ENCODE results near the gene GALNTL6.

DNA sequence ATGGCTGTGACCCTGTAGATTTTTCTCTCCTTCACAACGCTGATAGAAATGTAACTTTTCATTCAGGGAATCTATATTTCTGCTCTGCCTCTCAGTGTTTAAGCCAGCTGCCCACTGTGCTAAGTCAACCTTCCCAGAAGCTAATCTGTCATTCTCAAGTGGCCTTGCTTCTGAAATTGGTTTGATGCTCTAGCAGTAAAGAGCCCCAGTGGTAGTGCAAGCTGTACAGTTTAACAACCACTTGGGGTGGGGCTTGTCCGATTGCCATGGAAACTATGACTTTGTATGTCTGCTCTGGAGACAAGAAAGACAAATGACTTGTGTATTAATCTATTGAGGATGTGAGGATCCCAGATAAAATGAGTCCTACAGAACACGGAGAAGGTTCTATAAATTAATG lies 734.5 kb downstream of the GALNTL6 start:
- no peak for TF ChIP-seq CTCF (conservative IDR thresholded peaks at IDR 0.05; ENCODE audit: low read depth in 2 of 2)
- TF ChIP-seq CREB1 (CRISPR knock-in tag; IDR thresholded peaks at IDR 0.05; ENCODE audit: low read depth) = no peak
- TF ChIP-seq EZH2 (IDR thresholded peaks at IDR 0.05; ENCODE audit: low read depth, unreplicated experiment) = no peak
- no peak for TF ChIP-seq POLR2AphosphoS5 (IDR thresholded peaks at IDR 0.05; ENCODE audit: low read depth)
- TF ChIP-seq EZH2phosphoT487 (IDR thresholded peaks at IDR 0.05; ENCODE audit: unreplicated experiment) = no peak
- no peak for TF ChIP-seq JUNB (IDR thresholded peaks at IDR 0.05; ENCODE audit: unreplicated experiment)
- TF ChIP-seq ZNF331 (CRISPR knock-in tag; IDR thresholded peaks at IDR 0.05; ENCODE audit: low read depth) = no peak
- no peak for TF ChIP-seq REST (IDR thresholded peaks at IDR 0.05; ENCODE audit: unreplicated experiment)
- TF ChIP-seq ZNF462 (CRISPR knock-in tag; IDR thresholded peaks at IDR 0.05) = no peak
- TF ChIP-seq NANOG (IDR thresholded peaks at IDR 0.05; ENCODE audit: borderline replicate concordance) = no peak
- TF ChIP-seq ETS1 (IDR thresholded peaks at IDR 0.05) = no peak
- TF ChIP-seq ZNF114 (CRISPR knock-in tag; IDR thresholded peaks at IDR 0.05) = no peak
- TF ChIP-seq STAT1 (IDR thresholded peaks at IDR 0.05; ENCODE audit: unreplicated experiment) = no peak
